Karpas-422 (cell line): Measurements from ENCODE around the gene SSTR5. TPM values are rescaled to one million over a fixed set of nuclear protein-coding genes. Genes with fewer than 3 reads are reported as not detected.

Experiments
- DNase-seq: peaks from one replicate; pipeline ENCODE4 v3.0.0-alpha.2; 2015
- H2AFZ ChIP-seq: fragments of 200-600 bp; sonication (generic); 2 replicates; pipeline ENCODE4 v1.6.1; 2014; ENCODE audit warnings: antibody characterized with exemption, low read length, mixed read lengths
- H3K27ac ChIP-seq: fragments of 200-600 bp; sonication (generic); 2 replicates; pipeline ENCODE4 v1.5.1; 2014; ENCODE audit warnings: mild to moderate bottlenecking, low read length, moderate library complexity
- H3K27me3 ChIP-seq: fragments of 200-600 bp; sonication (generic); 2 replicates; pipeline ENCODE4 v1.6.1; 2014; ENCODE audit warnings: low read length, mixed read lengths
- H3K36me3 ChIP-seq: fragments of 200-600 bp; sonication (generic); 2 replicates; pipeline ENCODE4 v1.6.1; 2014; ENCODE audit warnings: low read length, mixed read lengths; ENCODE audit not compliant: insufficient read depth
- H3K4me1 ChIP-seq: fragments of 200-600 bp; sonication (generic); 2 replicates; pipeline ENCODE4 v1.6.1; 2014; ENCODE audit warnings: mild to moderate bottlenecking, low read length, mixed read lengths
- H3K4me2 ChIP-seq: fragments of 200-600 bp; sonication (generic); 2 replicates; pipeline ENCODE4 v1.6.1; 2014; ENCODE audit warnings: low read length, low read depth, mild to moderate bottlenecking; ENCODE audit not compliant: poor library complexity, severe bottlenecking
- H3K4me3 ChIP-seq: fragments of 200-600 bp; sonication (generic); 2 replicates; pipeline ENCODE4 v1.5.1; 2014; ENCODE audit warnings: mild to moderate bottlenecking, antibody characterized with exemption, low read length, mixed read lengths
- H3K79me2 ChIP-seq: fragments of 200-600 bp; sonication (generic); 2 replicates; pipeline ENCODE4 v1.6.1; 2014; ENCODE audit warnings: mild to moderate bottlenecking, low read length, mixed read lengths
- H3K9ac ChIP-seq: fragments of 200-600 bp; sonication (generic); 2 replicates; pipeline ENCODE4 v1.6.0; 2014; ENCODE audit warnings: low read length
- H3K9me2 ChIP-seq: fragments of 200-600 bp; sonication (generic), shearing (Covaris generic); replicated peaks from 2 replicates; pipeline ENCODE4 v1.6.0; 2014; ENCODE audit warnings: mild to moderate bottlenecking, low read length, moderate library complexity; ENCODE audit not compliant: insufficient read depth
- H3K9me3 ChIP-seq: fragments of 300-700, 200-600 bp; sonication (generic); 2 replicates; pipeline ENCODE4 v1.6.1; 2014; ENCODE audit warnings: low read length, mixed read lengths
- H4K20me1 ChIP-seq: fragments of 200-600 bp; sonication (generic); 2 replicates; pipeline ENCODE4 v1.6.1; 2014; ENCODE audit warnings: mild to moderate bottlenecking, antibody characterized with exemption, low read length, low read depth; ENCODE audit not compliant: insufficient read depth
- total RNA-seq: library from RNA; depleted of rRNA; stranded (reverse); fragments of >200 nt; shearing (Covaris generic); gene quantifications from 2 replicates; pipeline ENCODE4 v1.2.3, GENCODE V29; 2014; ENCODE audit warnings: low replicate concordance

The SSTR5 gene
- total RNA-seq, 1 experiment from 2014 or later: not detected

GRCh38 chr16:1108299-1109252, 36.0 kb downstream of the SSTR5 start:
- Histone ChIP-seq H3K36me3 (no peaks in the 10 kb centered on the region), H3K9ac (no peak overlapping the region), H3K27ac (no peak overlapping the region), H3K4me1 (no peaks in the 10 kb centered on the region), H3K4me2 (no peak overlapping the region), H3K79me2 (no peaks in the 10 kb centered on the region), H3K4me3 (no peak overlapping the region), H3K9me2 (no peaks in the 10 kb centered on the region), H2AFZ (no peak overlapping the region), H3K9me3 (no peaks in the 10 kb centered on the region), H3K27me3 (no peaks in the 10 kb centered on the region), H4K20me1 (peaks cover 11% of the 10 kb centered on the region; the same call in 1 of the 2 replicates)
- no peak for DNase-seq

GRCh38 chr16:1109648-1110047, 37.1 kb downstream of the SSTR5 start:
- Histone ChIP-seq H4K20me1 (peaks cover 7% of the 10 kb centered on the region; the same call in 1 of the 2 replicates), H3K4me3 (no peak overlapping the region), H3K79me2 (no peaks in the 10 kb centered on the region), H3K27ac (no peak overlapping the region), H3K4me1 (no peaks in the 10 kb centered on the region), H2AFZ (no peak overlapping the region), H3K4me2 (no peak overlapping the region), H3K27me3 (no peaks in the 10 kb centered on the region), H3K9me3 (no peaks in the 10 kb centered on the region), H3K36me3 (no peaks in the 10 kb centered on the region), H3K9ac (no peak overlapping the region), H3K9me2 (no peaks in the 10 kb centered on the region)
- no peak for DNase-seq

- no peak overlapping the region for H2AFZ ChIP-seq
- no peaks in the 10 kb centered on the region for H4K20me1 ChIP-seq
- no peaks in the 10 kb centered on the region for H3K79me2 ChIP-seq
- H3K36me3 ChIP-seq: no peaks in the 10 kb centered on the region
- no peak for DNase-seq
- no peaks in the 10 kb centered on the region for H3K9me3 ChIP-seq
- H3K27me3 ChIP-seq: no peaks in the 10 kb centered on the region
- H3K9me2 ChIP-seq: no peaks in the 10 kb centered on the region
- no peak overlapping the region for H3K27ac ChIP-seq
- H3K4me2 ChIP-seq: no peak overlapping the region
- H3K4me1 ChIP-seq: no peaks in the 10 kb centered on the region
- H3K9ac ChIP-seq: no peak overlapping the region
- no peak overlapping the region for H3K4me3 ChIP-seq
Measured at GRCh38 chr16:1112506-1113184, 40.1 kb downstream of the SSTR5 start.

GRCh38 chr16:1113489-1113888, 40.9 kb downstream of the SSTR5 start:
- Histone ChIP-seq H3K9ac (no peak overlapping the region), H3K79me2 (no peaks in the 10 kb centered on the region), H3K36me3 (no peaks in the 10 kb centered on the region), H3K27ac (no peak overlapping the region), H2AFZ (no peak overlapping the region), H3K9me3 (no peaks in the 10 kb centered on the region), H3K4me1 (no peaks in the 10 kb centered on the region), H3K9me2 (no peaks in the 10 kb centered on the region), H3K4me3 (no peak overlapping the region), H4K20me1 (no peaks in the 10 kb centered on the region), H3K27me3 (no peaks in the 10 kb centered on the region), H3K4me2 (no peak overlapping the region)
- DNase-seq: no peak

DNA sequence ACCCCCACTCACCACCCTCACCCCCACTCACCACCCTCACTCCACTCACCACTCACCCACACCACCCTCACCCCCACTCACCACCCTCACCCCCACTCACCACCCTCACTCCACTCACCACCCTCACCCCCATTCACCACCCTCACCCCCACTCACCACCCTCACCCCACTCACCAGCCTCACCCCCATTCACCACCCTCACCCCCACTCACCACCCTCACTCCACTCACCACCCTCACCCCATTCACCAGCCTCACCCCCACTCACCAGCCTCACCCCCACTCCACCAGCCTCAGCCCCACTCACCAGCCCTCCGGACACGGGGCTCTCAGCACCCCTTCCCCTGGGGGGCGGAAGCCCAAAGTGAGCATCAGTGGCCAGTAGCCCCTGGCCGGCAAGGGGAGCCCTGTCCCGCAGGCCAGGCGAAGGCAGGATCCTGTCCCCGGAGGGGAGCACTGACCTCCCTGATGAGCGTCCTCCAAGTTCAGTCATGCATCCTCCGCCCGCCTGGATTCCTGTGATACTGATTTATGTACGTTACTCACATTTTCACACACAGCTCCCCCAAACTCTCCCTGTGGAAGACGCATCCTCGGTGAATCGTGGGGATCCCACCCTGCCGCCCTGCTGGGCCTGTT, 41.5 kb downstream of the SSTR5 start:
- H3K36me3 ChIP-seq: no peaks in the 10 kb centered on the region

GRCh38 chr16:1116693-1117077, 44.1 kb downstream of the SSTR5 start:
- no peak overlapping the region for H3K27ac ChIP-seq
- H3K27me3 ChIP-seq: no peaks in the 10 kb centered on the region
- no peak overlapping the region for H3K9ac ChIP-seq
- H3K9me3 ChIP-seq: no peaks in the 10 kb centered on the region
- DNase-seq: no peak
- no peak overlapping the region for H2AFZ ChIP-seq
- no peaks in the 10 kb centered on the region for H3K9me2 ChIP-seq
- H3K36me3 ChIP-seq: no peaks in the 10 kb centered on the region
- H4K20me1 ChIP-seq: no peaks in the 10 kb centered on the region; the same call in 1 of the 2 replicates
- H3K4me1 ChIP-seq: peaks cover 17% of the 10 kb centered on the region
- no peaks in the 10 kb centered on the region for H3K79me2 ChIP-seq
- no peak overlapping the region for H3K4me2 ChIP-seq
- no peak overlapping the region for H3K4me3 ChIP-seq

More for the DNA sequence above, 41.5 kb downstream of the SSTR5 start:
- Histone ChIP-seq H3K4me2 (no peak overlapping the region), H2AFZ (no peak overlapping the region), H4K20me1 (no peaks in the 10 kb centered on the region), H3K9ac (no peak overlapping the region), H3K27ac (no peak overlapping the region), H3K9me2 (no peaks in the 10 kb centered on the region), H3K9me3 (no peaks in the 10 kb centered on the region), H3K79me2 (no peaks in the 10 kb centered on the region), H3K4me3 (no peak overlapping the region), H3K27me3 (no peaks in the 10 kb centered on the region), H3K4me1 (no peaks in the 10 kb centered on the region)
- no peak for DNase-seq

- Histone ChIP-seq H4K20me1 (no peaks in the 10 kb centered on the region; the same call in 1 of the 2 replicates), H3K9ac (no peak overlapping the region)
Measured at GRCh38 chr16:1117176-1117900, 44.8 kb downstream of the SSTR5 start.

More at GRCh38 chr16:1117176-1117900, 44.8 kb downstream of the SSTR5 start:
- Histone ChIP-seq H3K4me1 (peaks cover 17% of the 10 kb centered on the region), H3K9me2 (no peaks in the 10 kb centered on the region), H3K36me3 (no peaks in the 10 kb centered on the region), H3K9me3 (no peaks in the 10 kb centered on the region), H2AFZ (no peak overlapping the region), H3K79me2 (no peaks in the 10 kb centered on the region), H3K4me3 (no peak overlapping the region), H3K27me3 (no peaks in the 10 kb centered on the region), H3K4me2 (no peak overlapping the region), H3K27ac (no peak overlapping the region)
- DNase-seq: no peak
